ENCODE data around the gene RLIM. TPM values are rescaled to one million over a fixed set of nuclear protein-coding genes. Genes with fewer than 3 reads are reported as not detected.

The RLIM gene
- total and polyA plus RNA-seq, 2 of the 8 experiments (the other 6 are each of a cell fraction or from before 2014, with no cell fraction given) = 6.3 to 34.6 TPM

GRCh38 chrX:74557378-74557777, 57.0 kb downstream of the RLIM start:
- FAIRE-seq (no peak), DNase-seq (ENCODE audit: low read depth in 1 of 2, low spot score in 2 of 2) (no peak)
- Histone ChIP-seq H3K18ac (ENCODE audit: extremely low read depth, low read length) (no peak overlapping the region), H3K4me2 (ENCODE audit: insufficient read depth in 1 of 2, low read depth in 2 of 2, low read length in 2 of 2) (no peak overlapping the region), H4K5ac (ENCODE audit: insufficient read length, low read depth, low read length) (no peak overlapping the region), H3K79me1 (ENCODE audit: low read depth, low read length) (no peaks in the 10 kb centered on the region), H2BK12ac (ENCODE audit: low read depth, low read length) (no peak overlapping the region), H3K4me3 (ENCODE audit: extremely low read depth in 1 of 4, insufficient read depth in 2 of 4, low read depth in 3 of 4, low read length in 4 of 4) (no peak overlapping the region), H2BK20ac (ENCODE audit: low read length) (no peak overlapping the region), H3K36me3 (ENCODE audit: control insufficient read depth in 2 of 4, insufficient read depth in 4 of 4, low read length in 3 of 4) (no peaks in the 10 kb centered on the region), H3K23me2 (ENCODE audit: low read depth, low read length) (no peaks in the 10 kb centered on the region), H3K27ac (ENCODE audit: low read depth, low read length) (no peak overlapping the region), H3K4me1 (replicated peaks in 1 of 4; ENCODE audit: control insufficient read depth in 3 of 4, insufficient read depth in 4 of 4, low read length in 3 of 4) (no peaks in the 10 kb centered on the region), H3K27me3 (replicated peaks in 1 of 4; ENCODE audit: control insufficient read depth in 3 of 4, extremely low read depth in 1 of 4, insufficient read depth in 3 of 4, low read length in 3 of 4) (no peaks in the 10 kb centered on the region), H3K14ac (ENCODE audit: insufficient read length) (no peak overlapping the region), H2BK15ac (ENCODE audit: low read length) (no peak overlapping the region), H3K9ac (replicated peaks in 1 of 4; ENCODE audit: extremely low read depth in 1 of 4, low read depth in 3 of 4, low read length in 3 of 4) (no peak overlapping the region), H2AK5ac (ENCODE audit: low read depth, low read length) (no peak overlapping the region), H2BK120ac (replicated peaks; ENCODE audit: low read depth, low read length) (no peak overlapping the region), H3K9me3 (ENCODE audit: insufficient read depth in 2 of 2, low read depth in 1 of 2, low read length in 1 of 2) (0 out of 4 replicates have a peak, but pooled peaks cover 0 to 3% of the 10 kb centered on the region in 2 experiments), H3K56ac (replicated peaks; ENCODE audit: insufficient read length, low read depth, low read length) (no peak overlapping the region), H2AFZ (ENCODE audit: low read length) (no peak overlapping the region), H4K8ac (ENCODE audit: extremely low read depth, insufficient read depth, low read length) (no peak overlapping the region), H3K4ac (replicated peaks; ENCODE audit: insufficient read length, low read depth, low read length) (no peak overlapping the region), H2BK5ac (ENCODE audit: low read depth, low read length) (no peak overlapping the region), H4K91ac (replicated peaks; ENCODE audit: insufficient read length, low read length) (no peak overlapping the region), H3K79me2 (ENCODE audit: control insufficient read depth in 1 of 2, insufficient read depth in 2 of 2, low read length in 2 of 2) (no peaks in the 10 kb centered on the region), H4K20me1 (replicated peaks in 1 of 2; ENCODE audit: control insufficient read depth in 1 of 2, insufficient read depth in 2 of 2, low read length in 2 of 2) (no peaks in the 10 kb centered on the region), H3K23ac (ENCODE audit: insufficient read length) (no peak overlapping the region)
- 84% methylated on average over 2 of the region's 2 CpGs; no CpG with 5 or more reads in 1 of the 2 experiments for WGBS, 2 experiments (ENCODE audit: extremely low coverage in 1 of 2, insufficient coverage in 1 of 2, insufficient read length in 1 of 2, insufficient replicate concordance in 2 of 2, low coverage in 1 of 2, low lambda C conversion rate in 2 of 2, missing lambda C conversion rate in 1 of 2)
- ChIA-PET POLR2A (ENCODE audit: partially characterized antibody) (no interaction called here), CTCF (ENCODE audit: partially characterized antibody) (interaction anchor here (0.6 kb wide), 1 partner anchor 191 kb away, joined by 3 read pairs; no protein-coding TSS in a partner anchor)
- TF ChIP-seq TCF12 (IDR thresholded peaks at IDR 0.05; ENCODE audit: low read depth, low read length) = no peak

Data from H1 (cell line).